Measurements from ENCODE around the gene NEURL1.
"Not testable (repeated sequence)": the region's sequence is repeated elsewhere in the genome, so short reads cannot be mapped to it uniquely, and the experiment has no call there.

Gene NEURL1

GRCh38 chr10:103627111-103627892 is 133.8 kb downstream of the NEURL1 start:
- no peak for DNase-seq (ENCODE audit: low spot score)

GRCh38 chr10:103627893-103628292 is 134.4 kb downstream of the NEURL1 start:
- no peak for DNase-seq (ENCODE audit: low spot score)

- no peak for DNase-seq (ENCODE audit: low spot score)
These were observed 136.1 kb downstream of the NEURL1 start for GRCh38 chr10:103629581-103629980.

DNA sequence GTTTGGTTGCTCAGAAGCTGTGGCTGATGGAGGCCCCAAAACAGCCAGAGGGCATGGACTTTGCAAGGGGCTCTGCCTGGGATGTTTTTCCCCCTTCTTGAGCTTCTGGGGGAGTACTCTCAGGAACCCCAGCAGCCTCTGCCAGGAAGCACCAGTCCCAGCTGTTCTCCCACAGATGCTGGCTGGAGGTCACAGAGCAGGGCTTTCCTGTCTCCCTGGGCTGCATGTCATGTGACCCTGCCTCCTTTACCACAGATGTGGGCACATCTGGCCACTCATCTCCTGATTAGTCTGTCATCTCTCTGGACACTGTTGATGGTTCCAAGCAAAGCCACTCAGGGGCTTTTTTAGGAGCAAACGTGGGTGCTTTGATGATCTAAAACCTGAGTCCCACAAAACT is 136.7 kb downstream of the NEURL1 start:
- DNase-seq (ENCODE audit: low spot score) = no peak

- DNase-seq (ENCODE audit: low spot score) = no peak
These were observed 138.7 kb downstream of the NEURL1 start for GRCh38 chr10:103632247-103632642.

- not testable (repeated sequence) for DNase-seq (ENCODE audit: low spot score)
These were observed 139.4 kb downstream of the NEURL1 start for GRCh38 chr10:103632871-103633270.

DNA sequence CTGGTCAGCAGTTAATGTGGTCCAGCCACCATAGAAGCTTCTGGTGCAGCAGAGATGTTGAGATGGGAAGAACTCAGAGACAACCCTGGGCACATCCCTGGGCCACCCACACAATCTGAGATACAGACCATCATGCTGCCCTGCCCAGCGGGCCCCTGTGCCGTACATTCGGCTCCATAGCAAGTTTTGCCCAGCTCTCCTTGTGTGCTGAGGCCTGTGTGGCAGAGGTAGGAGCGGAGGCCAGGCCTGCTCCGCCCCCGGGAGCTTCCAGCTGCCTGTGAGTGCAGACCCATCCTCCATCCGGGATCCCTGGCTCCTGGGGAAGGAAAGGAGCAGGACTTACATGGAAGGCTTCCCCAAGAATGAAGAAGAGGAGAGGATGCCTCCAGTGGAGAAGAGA is 140.3 kb downstream of the NEURL1 start:
- no peak for DNase-seq (ENCODE audit: low spot score)

GRCh38 chr10:103635580-103635979 is 142.1 kb downstream of the NEURL1 start:
- no peak for DNase-seq (ENCODE audit: low spot score)

DNA sequence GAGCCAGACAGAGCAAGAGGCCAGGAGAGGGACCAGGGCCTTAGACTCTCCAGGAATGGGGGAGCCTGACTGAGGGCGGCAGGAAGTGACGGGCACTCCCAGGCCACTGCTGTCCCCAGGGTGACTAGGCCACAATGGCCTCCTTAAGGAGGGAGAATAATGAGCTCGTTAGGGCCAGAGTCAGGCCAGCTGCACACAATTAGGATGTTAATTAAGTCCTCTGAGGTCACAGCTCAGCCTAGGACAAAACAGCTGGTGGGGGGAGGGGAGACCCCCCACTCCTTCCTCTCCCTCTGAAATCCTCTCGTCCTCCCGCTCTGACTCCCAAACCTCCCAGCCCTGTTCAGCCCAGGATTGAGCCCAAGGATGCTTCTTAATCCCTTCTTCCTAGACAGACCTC is 143.0 kb downstream of the NEURL1 start:
- no peak for DNase-seq (ENCODE audit: low spot score)

DNA sequence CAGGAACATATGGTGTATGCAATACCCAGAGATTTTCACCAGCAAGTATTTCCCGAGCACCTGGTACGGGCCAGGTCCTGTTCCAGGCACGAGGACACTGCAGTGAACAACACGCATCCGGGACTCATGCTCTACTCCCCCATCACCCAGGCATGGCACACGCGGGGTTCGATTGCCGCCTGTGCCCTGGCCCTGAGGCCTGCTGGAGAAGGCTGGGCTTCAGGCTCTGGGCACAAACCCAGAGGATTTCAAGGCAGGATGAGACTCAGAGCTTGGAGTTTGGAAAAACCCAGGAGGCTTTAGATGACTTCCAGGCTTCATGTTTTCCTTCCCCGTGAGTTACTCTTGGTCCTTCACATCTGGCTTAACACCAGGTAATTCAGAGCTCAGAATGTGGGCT is 143.5 kb downstream of the NEURL1 start:
- DNase-seq (ENCODE audit: low spot score) = no peak

GRCh38 chr10:103637927-103638557 is 144.5 kb downstream of the NEURL1 start:
- DNase-seq (ENCODE audit: low spot score) = no peak

GRCh38 chr10:103638948-103639347 is 145.4 kb downstream of the NEURL1 start:
- peak; percentile 84 for DNase-seq (ENCODE audit: low spot score)

DNA sequence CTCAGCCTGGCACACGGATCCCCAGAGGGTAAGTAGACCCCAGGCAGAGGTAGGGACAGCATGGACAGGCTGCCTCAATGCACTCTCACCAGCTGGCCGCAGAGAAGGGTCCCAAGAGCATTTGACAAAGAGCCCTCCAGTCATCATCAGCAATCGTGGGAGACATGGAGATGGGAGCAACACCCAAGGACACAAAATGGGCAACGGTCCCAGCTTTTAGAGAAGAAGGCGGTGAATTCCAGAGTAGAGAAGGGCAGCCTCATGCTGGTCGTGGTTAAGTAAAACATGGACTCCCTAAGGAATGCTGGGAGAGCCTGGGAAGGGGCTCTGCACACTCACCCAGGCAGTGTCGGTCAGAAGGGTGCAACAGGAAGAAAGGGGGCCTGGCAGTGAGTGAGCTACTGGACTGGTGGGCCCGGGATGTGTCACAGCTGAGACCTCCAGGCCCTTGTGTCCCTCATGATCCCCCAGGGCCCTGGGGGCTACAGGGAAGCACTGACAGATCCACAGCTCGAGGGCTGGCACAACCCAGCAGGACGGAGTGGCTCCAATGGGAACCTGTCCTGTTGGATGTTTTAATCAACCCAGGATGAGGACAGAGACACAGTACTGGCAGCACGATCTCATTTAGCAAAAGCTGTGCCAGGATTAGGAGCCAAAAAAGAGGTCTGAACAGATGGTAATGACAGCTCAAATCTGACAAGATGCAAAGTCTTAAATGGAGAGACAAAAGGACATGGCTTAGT is 147.1 kb downstream of the NEURL1 start:
- no peak for DNase-seq (ENCODE audit: low spot score)

DNA sequence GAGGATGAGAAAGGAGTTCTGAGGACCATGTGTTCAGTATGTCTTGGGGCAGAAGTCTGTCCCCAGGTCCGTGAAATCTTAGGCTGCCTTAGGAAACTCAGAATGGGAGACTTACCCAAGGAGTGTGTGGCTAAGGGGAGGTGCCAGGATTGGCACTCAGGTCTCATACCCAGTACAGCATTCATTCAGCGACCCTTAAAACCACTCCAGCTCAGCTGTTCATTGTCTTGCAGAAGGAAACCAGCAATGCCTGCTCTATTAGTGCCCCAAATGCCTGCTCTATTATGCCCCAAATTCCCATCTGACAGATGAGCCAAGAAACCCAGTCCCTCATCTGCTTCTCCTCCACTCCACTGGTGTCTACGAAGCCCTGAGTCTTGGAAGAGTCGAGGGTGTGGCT is 147.8 kb downstream of the NEURL1 start:
- no peak for DNase-seq (ENCODE audit: low spot score)

All from hematopoietic multipotent progenitor cell treated with erythropoietin and hydrocortisone succinate and interleukin-3 and kit ligand, for 15 days (in vitro differentiated cells).